ENCODE results near the gene TMPRSS13. TPM values are rescaled to one million over a fixed set of nuclear protein-coding genes. Genes with fewer than 3 reads are reported as not detected.
A peak's percentile ranks its signal among the peaks of the same experiment; 100 is the strongest.

Gene TMPRSS13
- total and polyA plus RNA-seq, 9 of the 15 experiments (the other 6 are each of a cell fraction or from before 2014, with no cell fraction given), result 0.11 to 0.29 (median 0.15) TPM

DNA sequence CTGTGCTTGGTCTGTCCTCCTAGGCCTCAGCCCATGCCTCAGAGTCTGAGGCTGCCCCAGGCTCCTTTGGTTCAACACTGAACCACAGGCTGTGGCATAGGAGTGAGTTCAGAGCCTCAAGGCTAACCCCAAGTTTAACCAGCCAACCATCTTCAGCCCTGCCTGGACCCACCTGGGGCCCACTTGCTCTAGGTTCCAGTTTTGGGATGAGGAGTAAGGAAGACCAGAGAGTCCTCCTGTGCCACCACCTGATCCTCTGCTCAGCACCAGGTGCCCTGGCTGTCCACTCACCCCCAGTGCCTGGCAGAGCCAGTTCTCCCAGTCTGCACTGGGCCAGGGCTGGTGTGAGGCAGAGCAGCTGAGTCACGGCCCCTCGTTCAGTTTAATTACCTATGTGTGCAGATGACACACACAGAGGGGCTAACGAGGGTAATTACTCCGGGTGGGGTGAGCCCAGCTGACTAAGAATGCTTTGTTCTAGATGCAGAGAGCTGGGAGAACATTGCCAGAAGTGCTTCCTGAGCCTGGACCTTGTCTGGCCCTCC, 12.0 kb upstream of the TMPRSS13 start:
- no peak for FAIRE-seq
- POLR2A ChIA-PET, result interaction anchor here (0.8 kb wide), 1 partner anchor 10 kb away, joined by 4 read pairs; no protein-coding TSS in a partner anchor

DNA sequence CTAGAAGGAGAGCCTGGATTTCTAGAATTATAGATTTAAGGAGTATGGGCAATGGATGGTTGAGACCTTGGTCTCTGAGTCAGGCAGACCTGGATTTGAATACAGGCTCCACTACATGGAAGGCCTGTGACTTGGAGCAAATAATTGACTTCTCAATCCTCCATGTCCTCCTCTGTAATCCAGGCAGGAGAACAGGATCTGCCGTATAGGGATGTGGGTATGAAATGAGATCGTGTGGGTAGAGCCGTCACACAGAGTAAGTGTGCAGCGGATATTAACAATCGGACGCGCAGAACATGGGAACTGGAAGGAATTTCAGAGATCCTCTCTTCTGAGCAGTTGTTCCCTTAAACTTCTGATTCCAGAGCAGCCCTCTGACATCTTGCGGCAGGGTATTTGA, 11.5 kb upstream of the TMPRSS13 start:
- Histone ChIP-seq H3K9me3 (replicated peaks; ENCODE audit: control insufficient read depth, insufficient read depth, low read depth, low read length) (no peaks in the 10 kb centered on the region), H3K27ac (ENCODE audit: extremely low read depth, low read depth, low read length) (no peak overlapping the region), H4K20me1 (replicated peaks; ENCODE audit: control insufficient read depth, insufficient read depth, low read length) (no peaks in the 10 kb centered on the region; the same call in 1 of the 2 replicates), H3K79me2 (ENCODE audit: control insufficient read depth, insufficient read depth, low read length) (no peaks in the 10 kb centered on the region), H3K9ac (ENCODE audit: insufficient read depth in 1 of 2, low read depth in 2 of 2, low read length in 2 of 2) (no peak overlapping the region), H3K36me3 (ENCODE audit: control insufficient read depth, insufficient read depth, low read length) (no peaks in the 10 kb centered on the region), H3K27me3 (ENCODE audit: control insufficient read depth in 2 of 2, insufficient read depth in 2 of 2, low read length in 2 of 2) (peaks cover 0 to 4% of the 10 kb centered on the region in 2 experiments; a peak in 1 of 5 replicates), H3K9me1 (ENCODE audit: control insufficient read depth, insufficient read depth, low read length) (no peaks in the 10 kb centered on the region), H3K4me2 (ENCODE audit: insufficient read depth, low read length) (no peak overlapping the region), H3K4me1 (replicated peaks in 1 of 2; ENCODE audit: control insufficient read depth in 2 of 2, insufficient read depth in 2 of 2, low read length in 2 of 2) (peaks cover 3 to 14% of the 10 kb centered on the region in 2 experiments; a peak in 4 of 5 replicates), H2AFZ (ENCODE audit: low read depth, low read length) (no peak overlapping the region), H3K4me3 (no peak overlapping the region)
- no peak for FAIRE-seq
- TF ChIP-seq ZNF507 (tag; conservative IDR thresholded peaks at IDR 0.05) (no peak), SOX6 (IDR thresholded peaks at IDR 0.05) (no peak), EHMT2 (IDR thresholded peaks at IDR 0.05) (no peak), RBM25 (IDR thresholded peaks at IDR 0.05; ENCODE audit: low read depth, low read length, severe bottlenecking) (no peak), KDM1A (IDR thresholded peaks at IDR 0.05) (no peak), NCOA6 (IDR thresholded peaks at IDR 0.05) (no peak), NELFE (IDR thresholded peaks at IDR 0.05; ENCODE audit: insufficient read depth, insufficient read length) (no peak)
- TF ChIP-seq, protein P1, sequence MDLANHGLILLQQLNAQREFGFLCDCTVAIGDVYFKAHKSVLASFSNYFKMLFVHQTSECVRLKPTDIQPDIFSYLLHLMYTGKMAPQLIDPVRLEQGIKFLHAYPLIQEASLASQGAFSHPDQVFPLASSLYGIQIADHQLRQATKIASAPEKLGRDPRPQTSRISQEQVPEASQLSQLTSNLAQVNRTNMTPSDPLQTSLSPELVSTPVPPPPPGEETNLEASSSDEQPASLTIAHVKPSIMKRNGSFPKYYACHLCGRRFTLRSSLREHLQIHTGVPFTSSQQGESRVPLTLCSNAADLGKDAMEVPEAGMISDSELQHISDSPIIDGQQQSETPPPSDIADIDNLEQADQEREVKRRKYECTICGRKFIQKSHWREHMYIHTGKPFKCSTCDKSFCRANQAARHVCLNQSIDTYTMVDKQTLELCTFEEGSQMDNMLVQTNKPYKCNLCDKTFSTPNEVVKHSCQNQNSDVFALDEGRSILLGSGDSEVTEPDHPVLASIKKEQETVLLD (IDR thresholded peaks at IDR 0.05), result no peak
- ChIA-PET CTCF (ENCODE audit: low intra/inter-chr PET ratio) (no interaction called here), POLR2A (interaction anchor here (1.4 kb wide), 1 partner anchor 10 kb away, joined by 6 read pairs; no protein-coding TSS in a partner anchor)
- intact Hi-C loops (cut with micrococcal nuclease) (loop anchor here (10.0 kb wide), 2 partner anchors 234 to 516 kb away; partner anchors contain the start of gene SCN2B), in situ Hi-C loops (cut with MboI) (loop anchor here (10.0 kb wide), 1 partner anchor 96 kb away; no protein-coding TSS in a partner anchor)
- no peak for ATAC-seq
- no peak for DNase-seq (ENCODE audit: extremely low read depth in 1 of 4, low spot score in 3 of 4)
- no TSS peak for BruUV-seq (replicated peaks)
- WGBS (ENCODE audit: insufficient coverage, low coverage, missing lambda C conversion rate), result 70% methylated on average over 8 of the region's 8 CpGs

More for the DNA sequence above, 12.0 kb upstream of the TMPRSS13 start:
- TF ChIP-seq NCOA1 (IDR thresholded peaks at IDR 0.05; ENCODE audit: low read depth) (no peak), NFE2 (IDR thresholded peaks at IDR 0.05; ENCODE audit: low read depth) (0 out of 2 replicates have a peak, but pooled peaks have one; percentile 10), ZNF263 (CRISPR knock-in tag; IDR thresholded peaks at IDR 0.05; ENCODE audit: borderline replicate concordance) (no peak)
- CTCF ChIA-PET (ENCODE audit: low intra/inter-chr PET ratio), result no interaction called here
- Histone ChIP-seq H3K79me2 (ENCODE audit: control insufficient read depth, insufficient read depth, low read length) (no peaks in the 10 kb centered on the region), H3K9ac (ENCODE audit: insufficient read depth in 1 of 2, low read depth in 2 of 2, low read length in 2 of 2) (no peak overlapping the region), H3K4me2 (ENCODE audit: insufficient read depth, low read length) (no peak overlapping the region), H4K20me1 (replicated peaks; ENCODE audit: control insufficient read depth, insufficient read depth, low read length) (no peaks in the 10 kb centered on the region; the same call in 1 of the 2 replicates), H3K27me3 (ENCODE audit: control insufficient read depth in 2 of 2, insufficient read depth in 2 of 2, low read length in 2 of 2) (peaks cover 0 to 4% of the 10 kb centered on the region in 2 experiments; a peak in 1 of 5 replicates), H3K27ac (ENCODE audit: extremely low read depth, low read depth, low read length) (no peak overlapping the region), H3K9me1 (ENCODE audit: control insufficient read depth, insufficient read depth, low read length) (no peaks in the 10 kb centered on the region), H3K36me3 (ENCODE audit: control insufficient read depth, insufficient read depth, low read length) (no peaks in the 10 kb centered on the region), H3K9me3 (replicated peaks; ENCODE audit: control insufficient read depth, insufficient read depth, low read depth, low read length) (no peaks in the 10 kb centered on the region), H3K4me3 (no peak overlapping the region), H2AFZ (ENCODE audit: low read depth, low read length) (no peak overlapping the region), H3K4me1 (replicated peaks in 1 of 2; ENCODE audit: control insufficient read depth in 2 of 2, insufficient read depth in 2 of 2, low read length in 2 of 2) (peaks cover 3 to 15% of the 10 kb centered on the region in 2 experiments; a peak in 4 of 5 replicates)
- in situ Hi-C loops (cut with MboI) (loop anchor here (10.0 kb wide), 1 partner anchor 96 kb away; no protein-coding TSS in a partner anchor), intact Hi-C loops (cut with micrococcal nuclease) (loop anchor here (10.0 kb wide), 2 partner anchors 234 to 516 kb away; partner anchors contain the start of gene SCN2B)
- BruUV-seq (replicated peaks), result no TSS peak
- 11% methylated on average over 4 of the region's 4 CpGs for WGBS (ENCODE audit: insufficient coverage, low coverage, missing lambda C conversion rate)
- ATAC-seq, result 0 out of 3 replicates have a peak, but pooled peaks have one; percentile 31
- no peak for DNase-seq (ENCODE audit: extremely low read depth in 1 of 4, low spot score in 3 of 4)

Measured in K562 (cell line).